Embryonic facial prominence (tissue), 1 donor: ENCODE measurements around the gene CROCC.

Source experiments
- DNase-seq: peaks from one replicate; pipeline ENCODE4 v3.0.0-alpha.2; 2016; ENCODE audit errors: extremely low spot score

Gene CROCC

GRCh38 chr1:16984717-16985116 is 63.0 kb downstream of the CROCC start:
- DNase-seq, result no peak

- no peak for DNase-seq
These were observed 64.4 kb downstream of the CROCC start for GRCh38 chr1:16986113-16986512.

- DNase-seq, result no peak
These were observed 64.8 kb downstream of the CROCC start for GRCh38 chr1:16986560-16986959.

GRCh38 chr1:16986962-16987361 is 65.2 kb downstream of the CROCC start:
- no peak for DNase-seq

GRCh38 chr1:16988210-16988609 is 66.5 kb downstream of the CROCC start:
- no peak for DNase-seq

GRCh38 chr1:16989676-16990391 is 68.1 kb downstream of the CROCC start:
- no peak for DNase-seq

GRCh38 chr1:16991571-16991970 is 69.8 kb downstream of the CROCC start:
- DNase-seq, result no peak

GRCh38 chr1:16992102-16992501 is 70.4 kb downstream of the CROCC start:
- no peak for DNase-seq

GRCh38 chr1:16992675-16993074 is 70.9 kb downstream of the CROCC start:
- no peak for DNase-seq

- DNase-seq, result no peak
These were observed 71.8 kb downstream of the CROCC start for GRCh38 chr1:16993521-16994038.

- no peak for DNase-seq
These were observed 75.1 kb downstream of the CROCC start for GRCh38 chr1:16996845-16997244.

GRCh38 chr1:16998589-16998988 is 76.9 kb downstream of the CROCC start:
- no peak for DNase-seq

- DNase-seq, result no peak
These were observed 78.1 kb downstream of the CROCC start for GRCh38 chr1:16999863-17000262.

- DNase-seq, result no peak
These were observed 80.2 kb downstream of the CROCC start for GRCh38 chr1:17001760-17002523.

GRCh38 chr1:17002524-17002902 is 80.8 kb downstream of the CROCC start:
- DNase-seq, result no peak

GRCh38 chr1:17004466-17005364 is 83.0 kb downstream of the CROCC start:
- no peak for DNase-seq

- DNase-seq, result no peak
These were observed 83.6 kb downstream of the CROCC start for GRCh38 chr1:17005365-17005740.

GRCh38 chr1:17007121-17007520 is 85.4 kb downstream of the CROCC start:
- no peak for DNase-seq

- DNase-seq, result no peak
These were observed 86.6 kb downstream of the CROCC start for GRCh38 chr1:17008208-17008855.

GRCh38 chr1:17009706-17010105 is 88.0 kb downstream of the CROCC start:
- no peak for DNase-seq

GRCh38 chr1:17011092-17011438 is 89.3 kb downstream of the CROCC start:
- DNase-seq, result no peak
